ENCODE results near the gene PHKB. TPM values are rescaled to one million over a fixed set of nuclear protein-coding genes. Genes with fewer than 3 reads are reported as not detected.

PHKB gene
- total RNA-seq, 1 experiment from 2014 or later, result 81.3 TPM

GRCh38 chr16:47638175-47638574 is 177.0 kb downstream of the PHKB start:
- no TSS peak for BruUV-seq (replicated peaks)
- H3K4me3 ChIP-seq, result no peak overlapping the region
- H3F3A ChIP-seq (ENCODE audit: insufficient read depth, low read depth), result peaks cover 4% of the 10 kb centered on the region; the same call in 1 of the 2 replicates
- POLR2A ChIA-PET (ENCODE audit: unreplicated experiment), result no interaction called here
- intact Hi-C loops (cut with micrococcal nuclease; ENCODE audit: unreplicated experiment), result no loop called here
- CTCF ChIA-PET, result no interaction called here
- no peaks in the 10 kb centered on the region for H3K79me2 ChIP-seq (ENCODE audit: low read depth)
- no peak overlapping the region for H3K4me2 ChIP-seq
- H3K27me3 ChIP-seq (ENCODE audit: insufficient read depth, low read depth), result no peaks in the 10 kb centered on the region
- DNase-seq, result no peak
- 0 out of 2 replicates have a peak, but pooled peaks cover 6% of the 10 kb centered on the region for H3K36me3 ChIP-seq (ENCODE audit: low read depth)
- H3K4me1 ChIP-seq (replicated peaks; ENCODE audit: insufficient read depth), result no peaks in the 10 kb centered on the region
- TF ChIP-seq EZH2 (IDR thresholded peaks at IDR 0.05; ENCODE audit: low read depth), result no peak
- no peak for TF ChIP-seq CTCF (conservative IDR thresholded peaks at IDR 0.05)
- H4K20me1 ChIP-seq (ENCODE audit: insufficient read depth), result no peaks in the 10 kb centered on the region
- no peaks in the 10 kb centered on the region for H3K9me2 ChIP-seq (ENCODE audit: insufficient read depth)
- H3K27ac ChIP-seq, result no peak overlapping the region
- peaks cover 7% of the 10 kb centered on the region; the same call in 1 of the 2 replicates for H3K9me3 ChIP-seq (ENCODE audit: insufficient read depth, low read depth)
- no peak overlapping the region for H2AFZ ChIP-seq

DNA sequence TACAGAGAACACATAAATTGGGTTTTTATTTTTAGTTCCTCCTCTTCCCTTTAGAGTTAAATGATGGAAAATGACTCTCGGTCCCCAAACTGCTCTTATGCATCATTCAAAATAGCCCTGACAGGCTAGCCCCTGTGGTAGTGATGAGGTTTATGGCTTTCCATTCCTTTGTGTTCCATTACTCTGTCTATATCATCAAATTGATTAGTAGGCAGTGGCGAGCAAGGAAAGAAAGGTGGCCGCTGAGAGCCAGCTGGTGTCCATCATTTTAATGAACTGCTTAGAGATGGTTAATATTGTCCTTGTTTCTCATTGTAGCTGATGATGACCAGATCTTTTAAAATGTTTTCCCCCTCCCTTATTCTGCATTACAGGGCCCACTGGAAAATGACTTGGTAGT is 179.5 kb downstream of the PHKB start:
- no peak for DNase-seq
- intact Hi-C loops (cut with micrococcal nuclease; ENCODE audit: unreplicated experiment), result no loop called here
- Histone ChIP-seq H3K27ac (no peak overlapping the region), H3K4me3 (no peak overlapping the region), H3K4me2 (no peak overlapping the region), H3F3A (ENCODE audit: insufficient read depth, low read depth) (no peaks in the 10 kb centered on the region), H3K9me2 (ENCODE audit: insufficient read depth) (no peaks in the 10 kb centered on the region), H2AFZ (no peak overlapping the region), H3K4me1 (replicated peaks; ENCODE audit: insufficient read depth) (no peaks in the 10 kb centered on the region), H3K36me3 (ENCODE audit: low read depth) (no peaks in the 10 kb centered on the region), H3K9me3 (ENCODE audit: insufficient read depth, low read depth) (no peaks in the 10 kb centered on the region), H4K20me1 (ENCODE audit: insufficient read depth) (no peaks in the 10 kb centered on the region), H3K27me3 (ENCODE audit: insufficient read depth, low read depth) (no peaks in the 10 kb centered on the region), H3K79me2 (ENCODE audit: low read depth) (no peaks in the 10 kb centered on the region)
- CTCF ChIA-PET, result no interaction called here
- BruUV-seq (replicated peaks), result no TSS peak
- POLR2A ChIA-PET (ENCODE audit: unreplicated experiment), result no interaction called here
- no peak for TF ChIP-seq EZH2 (IDR thresholded peaks at IDR 0.05; ENCODE audit: low read depth)

DNA sequence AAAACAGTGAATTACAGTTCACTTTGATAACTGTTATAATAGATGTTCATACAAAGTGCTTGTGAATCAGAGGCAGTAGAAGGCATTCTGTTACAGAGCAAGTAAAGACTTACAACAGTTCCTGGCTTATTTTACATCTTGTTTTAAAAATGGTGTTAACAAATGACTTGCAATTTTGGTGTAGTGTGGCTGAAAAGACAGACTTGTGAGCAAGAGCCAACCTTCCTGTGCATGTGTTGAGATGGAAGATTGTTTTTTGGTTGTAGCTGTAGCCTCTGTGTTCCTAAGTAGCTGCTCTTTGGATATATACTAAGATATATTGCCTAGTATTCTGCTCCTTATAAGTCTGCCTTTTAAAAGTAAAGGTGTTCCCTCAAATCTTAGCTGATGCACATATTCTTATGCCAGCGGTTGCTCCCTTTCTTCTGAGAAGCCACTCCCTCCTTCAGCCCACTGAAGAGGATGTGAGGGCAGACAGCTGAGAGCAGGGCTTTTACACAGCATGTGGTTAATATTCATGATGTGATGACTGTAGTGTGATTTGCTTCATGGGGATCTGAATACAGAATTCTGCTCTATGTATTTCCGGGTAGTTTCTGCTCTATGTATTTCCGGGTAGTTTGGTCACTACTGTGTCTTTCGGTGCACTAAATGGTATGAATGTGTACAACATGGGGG is 182.3 kb downstream of the PHKB start:
- no peak overlapping the region for H3K4me3 ChIP-seq
- H3K36me3 ChIP-seq (ENCODE audit: low read depth), result no peaks in the 10 kb centered on the region
- H2AFZ ChIP-seq, result no peak overlapping the region
- no peaks in the 10 kb centered on the region for H3K27me3 ChIP-seq (ENCODE audit: insufficient read depth, low read depth)
- POLR2A ChIA-PET (ENCODE audit: unreplicated experiment), result no interaction called here
- H4K20me1 ChIP-seq (ENCODE audit: insufficient read depth), result no peaks in the 10 kb centered on the region
- no peak for TF ChIP-seq CTCF (conservative IDR thresholded peaks at IDR 0.05)
- no peak for TF ChIP-seq EZH2 (IDR thresholded peaks at IDR 0.05; ENCODE audit: low read depth)
- BruUV-seq (replicated peaks), result no TSS peak
- intact Hi-C loops (cut with micrococcal nuclease; ENCODE audit: unreplicated experiment), result no loop called here
- no peaks in the 10 kb centered on the region for H3K9me3 ChIP-seq (ENCODE audit: insufficient read depth, low read depth)
- H3K27ac ChIP-seq, result no peak overlapping the region
- no peaks in the 10 kb centered on the region for H3F3A ChIP-seq (ENCODE audit: insufficient read depth, low read depth)
- CTCF ChIA-PET, result no interaction called here
- no peak overlapping the region for H3K4me2 ChIP-seq
- H3K4me1 ChIP-seq (replicated peaks; ENCODE audit: insufficient read depth), result no peaks in the 10 kb centered on the region
- no peak for DNase-seq
- no peaks in the 10 kb centered on the region for H3K79me2 ChIP-seq (ENCODE audit: low read depth)
- H3K9me2 ChIP-seq (ENCODE audit: insufficient read depth), result no peaks in the 10 kb centered on the region

- Histone ChIP-seq H3K4me3 (no peak overlapping the region), H3K9me2 (ENCODE audit: insufficient read depth) (no peaks in the 10 kb centered on the region), H3K4me2 (no peak overlapping the region), H3K79me2 (ENCODE audit: low read depth) (no peaks in the 10 kb centered on the region), H2AFZ (no peak overlapping the region), H4K20me1 (ENCODE audit: insufficient read depth) (no peaks in the 10 kb centered on the region), H3K36me3 (ENCODE audit: low read depth) (no peaks in the 10 kb centered on the region), H3K27ac (no peak overlapping the region), H3K9me3 (ENCODE audit: insufficient read depth, low read depth) (no peaks in the 10 kb centered on the region), H3F3A (ENCODE audit: insufficient read depth, low read depth) (no peaks in the 10 kb centered on the region), H3K27me3 (ENCODE audit: insufficient read depth, low read depth) (no peaks in the 10 kb centered on the region), H3K4me1 (replicated peaks; ENCODE audit: insufficient read depth) (no peaks in the 10 kb centered on the region)
- intact Hi-C loops (cut with micrococcal nuclease; ENCODE audit: unreplicated experiment), result no loop called here
- CTCF ChIA-PET, result no interaction called here
- POLR2A ChIA-PET (ENCODE audit: unreplicated experiment), result no interaction called here
- TF ChIP-seq EZH2 (IDR thresholded peaks at IDR 0.05; ENCODE audit: low read depth) (no peak), CTCF (conservative IDR thresholded peaks at IDR 0.05) (no peak)
- BruUV-seq (replicated peaks), result no TSS peak
- no peak for DNase-seq
Observed at GRCh38 chr16:47644166-47644565, 183.0 kb downstream of the PHKB start.

Measured in PC-9 (cell line).